ENCODE results near the gene KCNQ5.

DNA sequence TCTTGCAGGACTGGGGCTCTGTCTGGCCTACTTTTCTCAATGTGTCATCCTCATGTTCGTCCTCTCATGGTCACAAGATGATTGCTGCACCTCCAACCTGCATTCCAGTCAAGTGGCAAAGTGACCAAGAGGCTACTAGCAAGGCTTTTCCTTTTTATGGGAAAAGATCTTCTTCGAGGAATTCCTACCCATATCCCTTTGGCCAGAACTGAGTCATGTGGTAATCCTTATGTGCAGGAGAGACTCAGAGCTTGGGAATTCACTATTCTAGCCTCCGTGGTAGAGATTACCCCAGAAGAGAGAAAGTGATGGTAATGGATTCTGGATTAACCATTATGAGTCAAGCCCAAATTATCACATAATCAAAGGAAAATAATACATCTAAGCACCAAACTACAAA, 162.7 kb downstream of the KCNQ5 start:
- TF ChIP-seq, protein P1, sequence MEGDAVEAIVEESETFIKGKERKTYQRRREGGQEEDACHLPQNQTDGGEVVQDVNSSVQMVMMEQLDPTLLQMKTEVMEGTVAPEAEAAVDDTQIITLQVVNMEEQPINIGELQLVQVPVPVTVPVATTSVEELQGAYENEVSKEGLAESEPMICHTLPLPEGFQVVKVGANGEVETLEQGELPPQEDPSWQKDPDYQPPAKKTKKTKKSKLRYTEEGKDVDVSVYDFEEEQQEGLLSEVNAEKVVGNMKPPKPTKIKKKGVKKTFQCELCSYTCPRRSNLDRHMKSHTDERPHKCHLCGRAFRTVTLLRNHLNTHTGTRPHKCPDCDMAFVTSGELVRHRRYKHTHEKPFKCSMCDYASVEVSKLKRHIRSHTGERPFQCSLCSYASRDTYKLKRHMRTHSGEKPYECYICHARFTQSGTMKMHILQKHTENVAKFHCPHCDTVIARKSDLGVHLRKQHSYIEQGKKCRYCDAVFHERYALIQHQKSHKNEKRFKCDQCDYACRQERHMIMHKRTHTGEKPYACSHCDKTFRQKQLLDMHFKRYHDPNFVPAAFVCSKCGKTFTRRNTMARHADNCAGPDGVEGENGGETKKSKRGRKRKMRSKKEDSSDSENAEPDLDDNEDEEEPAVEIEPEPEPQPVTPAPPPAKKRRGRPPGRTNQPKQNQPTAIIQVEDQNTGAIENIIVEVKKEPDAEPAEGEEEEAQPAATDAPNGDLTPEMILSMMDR (IDR thresholded peaks at IDR 0.05; ENCODE audit: low read depth, low read length, poor library complexity, severe bottlenecking): no peak
- no peak for TF ChIP-seq EZH2phosphoT487 (IDR thresholded peaks at IDR 0.05; ENCODE audit: borderline replicate concordance, low read length)

Measured in DOHH2 (cell line).